PC-3 (cell line): Measurements from ENCODE around the gene ATOSA. TPM values are rescaled to one million over a fixed set of nuclear protein-coding genes. Genes with fewer than 3 reads are reported as not detected.
A peak's percentile ranks its signal among the peaks of the same experiment; 100 is the strongest.

Experiments
- ATAC-seq: fragments of 200-7000 bp; cut with Tn5 transposase; 2 replicates; pipeline ENCODE4 v1.9.1; 2020; ENCODE audit warnings: mild to moderate bottlenecking, moderate library complexity
- BruUV-seq: library from RNA; stranded (reverse); fragments of 400-500 nt; replicated peaks from 2 replicates; lab custom pipeline; 2021; lab: Mats Ljungman, UMichigan
- CTCF ChIA-PET: fragments of 300-600 bp; sonication (Branson Sonifier 250); formaldehyde crosslinking; loops from one replicate; lab custom pipeline; 2022; ENCODE audit warnings: antibody characterized with exemption; lab: Charles Lee
- POLR2A ChIA-PET: fragments of 300-600 bp; sonication (Branson Sonifier 250); formaldehyde crosslinking; loops from one replicate; lab custom pipeline; 2022; ENCODE audit warnings: antibody characterized with exemption; ENCODE audit not compliant: unreplicated experiment; lab: Charles Lee
- DNase-seq: peaks from one replicate; pipeline ENCODE4 v3.0.0-alpha.2; 2015
- H2AFZ ChIP-seq: fragments of 300-600 bp; sonication (generic); 2 replicates; pipeline ENCODE4 v1.6.0; 2016; ENCODE audit warnings: antibody characterized with exemption, low read length
- H3F3A ChIP-seq: fragments of 300-600 bp; sonication (generic); one replicate; pipeline ENCODE4 v1.6.0; 2017; ENCODE audit warnings: antibody characterized with exemption, low read length, control low read depth, mild to moderate bottlenecking; ENCODE audit not compliant: unreplicated experiment
- H3K27ac ChIP-seq: fragments of 300-600 bp; sonication (generic); 2 replicates; pipeline ENCODE4 v1.5.1; 2016; ENCODE audit warnings: mild to moderate bottlenecking, low read length
- H3K27me3 ChIP-seq: fragments of 300-600 bp; sonication (generic); 2 replicates; pipeline ENCODE4 v1.6.1; 2016; ENCODE audit warnings: low read length, mixed read lengths
- H3K36me3 ChIP-seq: fragments of 300-600 bp; sonication (generic); 2 replicates; pipeline ENCODE4 v1.6.1; 2016; ENCODE audit warnings: low read depth, mixed run types, low read length, mixed read lengths
- H3K4me1 ChIP-seq: fragments of 300-600 bp; sonication (generic); 2 replicates; pipeline ENCODE4 v1.5.1; 2016; ENCODE audit warnings: low read length; ENCODE audit not compliant: insufficient read depth
- H3K4me2 ChIP-seq: fragments of 300-600 bp; sonication (generic); 2 replicates; pipeline ENCODE4 v1.6.0; 2016; ENCODE audit warnings: low read length
- H3K4me3 ChIP-seq: fragments of 300-600 bp; sonication (generic); 2 replicates; pipeline ENCODE4 v1.5.1; 2016; ENCODE audit warnings: mild to moderate bottlenecking, low read length, mixed read lengths
- H3K79me2 ChIP-seq: fragments of 300-600 bp; sonication (generic); 2 replicates; pipeline ENCODE4 v1.6.1; 2017; ENCODE audit warnings: low read length, mixed read lengths
- H3K9ac ChIP-seq: fragments of 300-600 bp; sonication (generic); 2 replicates; pipeline ENCODE4 v1.6.0; 2016; ENCODE audit warnings: mild to moderate bottlenecking, low read length
- H3K9me2 ChIP-seq: fragments of 300-600 bp; sonication (generic); replicated peaks from 2 replicates; pipeline ENCODE4 v1.6.1; 2016; ENCODE audit warnings: mixed run types, low read length, mixed read lengths
- H3K9me3 ChIP-seq: fragments of 300-600 bp; sonication (generic); 2 replicates; pipeline ENCODE4 v1.6.1; 2016; ENCODE audit warnings: low read length, mixed read lengths
- H4K20me1 ChIP-seq: fragments of 300-600 bp; sonication (generic); 2 replicates; pipeline ENCODE4 v1.6.1; 2016; ENCODE audit warnings: low read length, mixed read lengths
- CTCF ChIP-seq: fragments of 300-600 bp; sonication (generic); conservative IDR thresholded peaks from 2 replicates; pipeline ENCODE4 v1.5.1; 2017; ENCODE audit warnings: antibody characterized with exemption, low read depth, mild to moderate bottlenecking, low read length
- EZH2 ChIP-seq: fragments of 300-600 bp; sonication (generic); IDR thresholded peaks from one replicate; pipeline ENCODE4 v1.6.1; 2017; ENCODE audit warnings: antibody characterized with exemption, mild to moderate bottlenecking, low read length; ENCODE audit not compliant: unreplicated experiment
- EZH2phosphoT487 ChIP-seq: fragments of 300-600 bp; sonication (generic); IDR thresholded peaks from 2 replicates; pipeline ENCODE4 v1.6.1; 2018; ENCODE audit warnings: mild to moderate bottlenecking, antibody characterized with exemption, low read length, borderline replicate concordance
- intact Hi-C: fragments of 100-400 bp; cut with micrococcal nuclease; formaldehyde crosslinking; loops from 2 replicates; pipeline ENCODE4 v1.9.0; 2023
- total RNA-seq: library from RNA; depleted of rRNA; stranded (reverse); fragments of >200 nt; gene quantifications from 2 replicates; pipeline ENCODE4 v1.2.3, GENCODE V29; 2014

ATOSA gene
- total RNA-seq, 1 experiment from 2014 or later, result 8.7 TPM

DNA sequence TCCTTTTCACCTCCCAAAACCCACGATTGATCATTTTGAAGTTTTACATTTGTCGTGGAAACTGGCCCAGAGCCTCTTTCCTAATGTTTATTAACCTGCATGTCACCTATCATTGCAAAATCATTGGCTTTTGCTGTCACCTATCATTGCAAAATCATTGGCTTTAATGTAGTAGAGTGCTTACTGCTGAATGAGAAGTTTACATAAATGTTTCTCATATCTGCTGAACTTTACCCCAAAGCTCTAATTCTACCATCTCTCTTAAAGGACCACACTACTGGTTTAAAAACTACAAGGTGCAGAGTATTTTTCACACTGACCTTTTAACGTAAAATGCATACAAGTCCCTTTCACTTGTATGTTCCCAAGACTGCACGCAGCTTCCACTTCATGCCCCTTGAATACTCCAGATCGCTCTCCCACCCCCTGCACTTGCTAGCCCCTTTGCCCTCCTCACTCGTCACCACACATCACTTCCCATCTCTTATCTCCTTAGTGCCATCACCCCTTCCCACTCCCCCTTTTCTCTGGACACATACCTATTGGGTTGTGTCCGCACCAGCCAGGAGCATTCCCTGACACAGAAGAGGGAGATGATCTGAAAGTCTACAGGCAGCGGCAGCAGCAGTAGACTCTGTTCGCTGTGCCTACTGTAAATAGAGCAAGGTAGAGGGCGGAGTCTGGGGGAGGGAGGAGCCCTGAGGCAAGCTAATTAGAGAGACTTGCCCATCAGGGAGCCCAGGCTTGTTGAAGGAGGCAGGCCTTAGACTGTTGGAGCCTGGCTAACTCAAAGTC lies 30.2 kb upstream of the ATOSA start:
- H3K4me2 ChIP-seq, result no peak overlapping the region
- no peak overlapping the region for H2AFZ ChIP-seq
- H3K27me3 ChIP-seq, result no peaks in the 10 kb centered on the region
- ATAC-seq (no peak), DNase-seq (no peak)
- no peaks in the 10 kb centered on the region for H3K36me3 ChIP-seq
- CTCF ChIA-PET, result no interaction called here
- no peak overlapping the region for H3K4me3 ChIP-seq
- BruUV-seq, result no TSS peak
- no peaks in the 10 kb centered on the region for H3K4me1 ChIP-seq
- POLR2A ChIA-PET, result no interaction called here
- intact Hi-C loops, result no loop called here
- no peaks in the 10 kb centered on the region for H3K9me3 ChIP-seq
- H4K20me1 ChIP-seq, result no peaks in the 10 kb centered on the region
- no peaks in the 10 kb centered on the region for H3K9me2 ChIP-seq
- H3K27ac ChIP-seq, result no peak overlapping the region
- no peaks in the 10 kb centered on the region for H3F3A ChIP-seq
- TF ChIP-seq EZH2, result no peak
- no peak for TF ChIP-seq CTCF
- TF ChIP-seq EZH2phosphoT487, result no peak
- no peak overlapping the region for H3K9ac ChIP-seq
- no peaks in the 10 kb centered on the region for H3K79me2 ChIP-seq

- Histone ChIP-seq H3K9me3 (no peaks in the 10 kb centered on the region), H3K4me3 (no peak overlapping the region), H3K4me1 (no peaks in the 10 kb centered on the region), H3K9me2 (no peaks in the 10 kb centered on the region), H3F3A (no peaks in the 10 kb centered on the region), H3K79me2 (no peaks in the 10 kb centered on the region), H3K27ac (no peak overlapping the region), H3K4me2 (no peak overlapping the region), H3K9ac (no peak overlapping the region), H2AFZ (no peak overlapping the region), H3K36me3 (no peaks in the 10 kb centered on the region), H3K27me3 (no peaks in the 10 kb centered on the region), H4K20me1 (no peaks in the 10 kb centered on the region)
- POLR2A ChIA-PET, result no interaction called here
- ATAC-seq (peak; percentile 31; the same call in 1 of the 2 replicates), DNase-seq (peak; percentile 6)
- CTCF ChIA-PET, result no interaction called here
- no TSS peak for BruUV-seq
- intact Hi-C loops, result no loop called here
- TF ChIP-seq EZH2phosphoT487, result no peak
Observed at GRCh38 chr15:52706091-52706490, 26.9 kb upstream of the ATOSA start.

DNA sequence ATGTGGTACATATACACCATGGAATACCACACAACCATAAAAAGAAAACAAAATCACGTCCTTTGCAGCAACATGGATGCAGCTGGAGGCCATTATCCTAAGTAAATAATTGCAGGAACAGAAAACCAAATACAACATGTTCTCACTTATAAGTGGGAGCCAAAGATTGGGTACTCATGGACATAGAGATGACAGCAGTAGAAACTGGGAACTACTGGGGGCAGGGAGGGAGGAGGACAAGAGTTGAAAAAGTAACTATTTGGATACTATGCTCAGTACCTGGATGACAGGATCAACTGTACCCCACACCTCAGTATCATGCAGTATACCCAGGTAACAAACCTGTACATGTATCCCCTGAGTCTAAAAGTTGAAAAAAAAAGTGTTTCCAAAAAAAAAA lies 23.2 kb upstream of the ATOSA start:
- DNase-seq (no peak), ATAC-seq (no peak)
- no peak overlapping the region for H3K27ac ChIP-seq
- TF ChIP-seq EZH2phosphoT487 (no peak), CTCF (no peak), EZH2 (no peak)
- H4K20me1 ChIP-seq, result no peaks in the 10 kb centered on the region
- no peak overlapping the region for H2AFZ ChIP-seq
- no peak overlapping the region for H3K4me2 ChIP-seq
- H3K4me1 ChIP-seq, result no peaks in the 10 kb centered on the region
- CTCF ChIA-PET, result interaction anchor here (0.5 kb wide), 1 partner anchor 1321 kb away, joined by 3 read pairs; no protein-coding TSS in a partner anchor
- no peaks in the 10 kb centered on the region for H3K36me3 ChIP-seq
- intact Hi-C loops, result no loop called here
- H3K9me2 ChIP-seq, result no peaks in the 10 kb centered on the region
- H3K79me2 ChIP-seq, result no peaks in the 10 kb centered on the region
- POLR2A ChIA-PET, result no interaction called here
- no peak overlapping the region for H3K4me3 ChIP-seq
- no peaks in the 10 kb centered on the region for H3K9me3 ChIP-seq
- no peak overlapping the region for H3K9ac ChIP-seq
- H3F3A ChIP-seq, result no peaks in the 10 kb centered on the region
- no peaks in the 10 kb centered on the region for H3K27me3 ChIP-seq
- BruUV-seq, result no TSS peak
